ENCODE results near the gene S100P.

Gene S100P

DNA sequence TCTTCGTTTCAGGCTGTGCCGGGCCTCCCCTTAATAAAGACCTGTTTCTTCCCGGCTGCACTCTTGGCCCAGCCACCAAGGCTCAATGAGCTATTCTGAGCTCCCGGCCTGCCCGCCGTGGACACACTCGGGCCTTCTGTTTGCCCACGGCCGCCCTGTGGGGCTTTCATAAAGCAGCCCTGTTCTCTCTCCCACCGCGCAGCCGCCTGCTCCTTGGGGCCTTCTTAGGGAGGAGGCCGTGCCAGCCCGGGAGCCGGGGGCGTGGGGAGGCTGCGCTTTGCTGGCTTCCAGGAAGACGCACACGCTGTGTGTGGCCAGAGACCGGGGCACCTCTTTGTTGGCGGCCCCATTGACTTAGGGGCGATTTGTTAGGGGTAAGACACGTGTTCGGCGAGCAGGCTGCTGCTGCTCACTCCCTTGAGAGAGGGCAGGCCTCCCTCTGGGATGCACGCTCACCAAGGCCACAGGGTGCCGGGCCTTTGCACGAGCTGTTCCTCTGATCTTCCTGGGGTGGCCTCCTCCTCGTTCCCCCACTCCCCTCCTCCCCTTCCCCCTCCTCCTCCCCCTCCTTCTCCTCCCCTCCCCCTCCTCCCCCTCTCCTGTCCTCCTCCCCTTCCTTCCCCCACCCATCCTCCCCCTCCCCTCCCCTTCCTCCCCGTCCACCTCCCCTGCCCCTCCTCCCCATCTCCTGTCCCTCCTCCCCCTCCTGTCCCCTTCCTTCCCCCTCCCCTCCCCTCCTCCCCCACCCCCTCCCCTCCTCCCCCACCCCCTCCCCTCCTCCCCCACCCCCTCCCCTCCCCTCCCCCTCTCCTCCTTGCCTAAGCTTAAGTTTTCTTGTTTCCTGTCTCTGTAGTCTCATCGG is 33.6 kb downstream of the S100P start:
- no peak for DNase-seq

DNA sequence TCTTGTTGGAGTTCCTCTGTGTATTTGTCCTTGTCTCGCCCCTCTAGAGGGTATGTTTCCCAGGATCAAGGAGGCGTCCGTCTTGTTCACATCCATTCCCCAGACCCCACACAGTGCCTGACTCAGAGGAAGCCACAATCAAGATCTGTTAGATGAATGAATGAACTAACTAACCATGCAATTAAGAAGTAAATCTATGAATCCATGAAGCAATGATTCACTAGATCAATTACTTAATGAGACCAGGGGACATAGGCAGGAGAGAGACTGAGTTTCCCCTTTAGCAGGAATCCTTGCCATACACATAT is 34.2 kb downstream of the S100P start:
- no peak for DNase-seq

DNA sequence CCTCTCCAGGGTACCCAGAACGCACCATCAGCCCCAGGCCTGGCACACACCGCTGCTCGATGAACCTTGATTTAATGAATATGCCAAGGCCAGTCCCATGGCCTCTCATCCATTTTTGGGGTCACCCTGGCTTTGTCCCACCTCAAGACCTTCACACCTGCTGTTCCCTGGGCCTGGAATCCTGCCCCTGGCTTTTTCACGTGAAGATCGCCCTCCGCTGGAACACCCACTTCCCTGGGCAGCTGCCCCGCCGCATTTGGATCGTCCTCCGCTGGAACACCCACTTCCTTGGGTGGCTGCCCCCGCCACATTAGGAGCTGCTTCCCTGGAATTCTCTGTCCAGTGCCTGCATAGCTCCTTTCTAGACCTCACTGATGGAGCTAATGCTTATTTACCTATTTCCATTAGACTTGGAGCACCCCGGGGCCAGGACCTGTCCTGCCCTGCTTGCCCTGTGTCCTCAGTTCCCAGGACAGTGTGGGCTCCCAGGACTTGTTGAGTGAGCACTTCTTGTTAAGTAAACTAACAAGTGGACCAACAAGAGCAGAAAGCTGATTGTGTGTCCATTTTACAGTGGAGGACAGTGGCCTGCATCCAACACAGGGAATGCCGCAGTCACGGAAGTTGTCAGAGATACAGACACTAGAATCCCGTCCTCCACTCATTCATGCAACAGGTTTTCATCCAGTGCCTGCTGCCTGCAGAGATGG is 34.8 kb downstream of the S100P start:
- no peak for DNase-seq

DNA sequence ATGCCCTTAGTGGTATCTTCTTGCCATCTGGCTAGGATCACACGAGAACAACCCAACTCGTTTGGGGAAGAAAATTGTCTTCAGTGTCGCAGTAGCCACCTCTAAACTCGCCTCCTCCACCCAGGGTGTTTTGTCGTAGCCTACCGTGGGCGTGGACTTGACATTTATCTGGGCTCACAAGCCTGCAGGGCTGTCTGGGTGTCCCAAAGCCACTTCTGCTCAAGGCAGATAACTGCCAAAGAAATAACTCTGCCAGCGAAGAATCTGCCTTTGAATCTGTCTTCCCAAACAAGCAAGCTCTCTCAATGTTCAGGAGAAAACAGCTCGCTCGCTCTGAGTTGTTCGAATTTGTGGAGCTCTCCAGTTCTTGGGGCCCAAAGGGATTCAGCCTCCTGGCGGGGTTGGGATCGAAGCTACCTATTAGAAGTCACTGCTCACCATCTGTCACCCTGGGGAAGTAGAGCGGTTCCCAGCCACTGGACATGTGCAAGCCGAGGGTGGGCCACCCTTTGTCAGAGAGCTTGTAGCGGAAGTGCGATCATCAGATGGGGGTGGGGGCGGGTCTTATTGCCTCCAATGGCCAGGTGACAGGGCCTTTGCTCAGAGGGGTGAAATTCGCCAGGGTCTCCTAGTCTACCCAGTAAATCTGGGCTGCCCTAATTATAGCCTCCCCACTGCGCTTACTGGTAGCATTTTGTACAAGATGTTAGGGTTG is 37.1 kb downstream of the S100P start:
- no peak for DNase-seq

DNA sequence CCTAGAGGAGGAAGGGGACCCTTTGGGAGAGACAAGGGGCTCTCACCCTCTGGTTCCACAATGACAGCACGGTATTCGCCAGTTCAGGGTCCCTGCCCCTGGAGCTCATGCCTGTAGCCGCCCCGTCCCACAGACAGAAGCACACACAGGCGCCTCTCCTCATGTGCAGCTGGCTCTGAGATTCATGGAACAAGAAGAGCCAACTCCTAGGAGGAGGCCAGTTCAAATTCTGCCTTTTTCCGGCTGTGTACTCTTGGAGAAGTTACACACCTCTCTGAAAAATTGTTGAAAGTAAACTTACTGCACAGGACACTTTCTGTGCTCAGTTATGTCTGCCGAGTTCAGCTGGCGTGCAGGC is 37.6 kb downstream of the S100P start:
- DNase-seq: no peak

DNA sequence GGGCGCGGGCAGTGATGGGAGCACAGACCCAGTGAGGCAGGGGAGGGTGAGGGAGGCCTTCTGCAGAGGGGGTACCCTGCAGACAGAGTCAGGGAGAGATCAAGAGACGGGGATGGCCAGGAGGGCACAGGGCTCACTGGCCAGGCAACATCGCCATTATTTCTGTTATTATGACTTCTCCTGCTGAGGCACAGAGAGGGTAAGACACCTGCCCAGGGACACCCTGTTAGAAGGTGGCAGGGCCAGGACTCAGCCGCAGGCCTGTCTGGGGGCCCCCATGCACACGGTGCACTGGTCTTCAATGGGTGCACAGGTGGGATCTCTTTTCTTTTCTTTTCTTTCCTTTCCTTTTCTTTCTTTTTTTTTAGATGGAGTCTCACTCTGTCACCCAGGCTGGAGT is 38.1 kb downstream of the S100P start:
- DNase-seq: no peak

DNA sequence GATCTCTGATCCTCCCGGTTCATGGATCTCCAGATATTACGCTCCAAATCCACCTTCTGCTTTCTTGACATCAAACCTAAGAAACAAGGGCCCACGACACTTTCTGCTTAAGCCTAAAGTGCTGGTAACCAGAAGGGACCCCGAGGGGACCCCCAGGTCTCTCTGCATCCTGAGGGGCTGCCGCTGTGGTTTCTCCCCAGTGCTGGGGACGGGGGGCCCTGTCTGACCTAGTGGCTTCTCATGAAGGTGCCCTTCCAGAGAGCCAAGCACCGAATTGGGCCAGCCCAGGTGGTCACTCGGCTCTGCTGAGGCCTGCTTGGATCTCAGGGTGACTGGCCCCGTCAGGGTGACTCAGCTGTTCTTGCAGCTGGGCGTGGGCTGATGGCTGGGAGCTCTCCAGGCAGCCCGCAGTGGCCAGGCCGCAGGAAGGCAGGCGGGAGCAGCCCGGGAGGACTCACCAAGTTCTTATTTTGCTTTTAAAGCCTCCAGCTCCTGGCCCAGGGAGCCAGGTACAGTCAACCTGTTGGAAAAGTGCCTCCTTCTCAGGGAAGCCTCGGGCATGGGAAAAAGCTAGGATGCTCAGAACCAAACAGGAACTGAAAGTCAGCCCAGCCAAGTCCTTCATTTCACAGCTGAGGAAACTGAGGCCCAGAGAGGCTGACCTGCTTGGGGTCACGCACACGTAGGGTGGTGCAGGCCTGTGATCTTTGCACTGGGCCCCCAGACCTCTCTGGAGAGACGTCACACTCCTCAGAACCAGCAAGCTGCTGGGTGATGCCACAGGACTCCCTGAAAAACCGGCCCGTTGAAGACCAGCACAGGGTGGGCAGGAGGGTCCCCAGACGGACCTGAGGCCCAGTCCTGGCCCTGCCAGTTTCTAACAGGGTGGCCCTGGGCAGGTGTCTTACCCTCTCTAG is 39.0 kb downstream of the S100P start:
- DNase-seq: no peak

DNA sequence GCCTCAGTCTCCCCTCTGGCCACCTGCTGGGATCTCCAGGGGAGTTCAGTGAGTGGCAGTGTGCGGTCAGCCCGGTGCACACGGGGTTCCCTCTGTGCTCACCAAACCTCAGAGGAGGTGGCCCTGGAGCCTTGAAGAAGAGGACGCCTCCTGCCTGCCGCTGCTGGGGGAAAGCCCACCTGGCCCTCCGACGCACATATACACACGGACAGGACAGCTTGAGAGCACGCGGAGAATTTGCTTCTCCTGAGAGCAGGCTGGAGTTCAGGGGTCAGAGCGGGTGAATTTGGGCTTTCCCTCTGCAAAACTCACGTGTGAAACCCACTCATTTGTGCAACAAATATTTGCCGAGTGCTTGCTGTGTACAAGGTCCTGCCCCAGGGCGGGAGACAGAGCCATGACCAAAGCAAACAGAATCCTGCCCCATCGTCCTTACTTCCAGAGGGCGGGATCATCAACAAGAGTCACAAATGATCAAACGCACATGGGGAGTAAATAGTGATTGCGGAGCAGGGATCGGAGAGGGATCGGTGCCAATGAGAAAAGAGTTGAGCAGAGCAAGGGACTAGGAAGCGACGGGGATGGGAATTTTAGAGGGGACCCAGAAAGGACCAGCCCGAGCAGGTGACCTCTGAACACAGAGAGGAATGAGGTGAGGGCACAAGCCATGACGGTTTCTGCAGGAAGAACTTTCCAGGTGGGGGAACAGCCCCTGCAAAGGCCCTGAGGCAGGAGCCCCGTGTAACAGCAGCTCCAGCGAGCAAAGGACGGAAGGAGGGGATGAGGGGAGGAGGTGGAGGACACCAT is 39.9 kb downstream of the S100P start:
- no peak for DNase-seq

DNA sequence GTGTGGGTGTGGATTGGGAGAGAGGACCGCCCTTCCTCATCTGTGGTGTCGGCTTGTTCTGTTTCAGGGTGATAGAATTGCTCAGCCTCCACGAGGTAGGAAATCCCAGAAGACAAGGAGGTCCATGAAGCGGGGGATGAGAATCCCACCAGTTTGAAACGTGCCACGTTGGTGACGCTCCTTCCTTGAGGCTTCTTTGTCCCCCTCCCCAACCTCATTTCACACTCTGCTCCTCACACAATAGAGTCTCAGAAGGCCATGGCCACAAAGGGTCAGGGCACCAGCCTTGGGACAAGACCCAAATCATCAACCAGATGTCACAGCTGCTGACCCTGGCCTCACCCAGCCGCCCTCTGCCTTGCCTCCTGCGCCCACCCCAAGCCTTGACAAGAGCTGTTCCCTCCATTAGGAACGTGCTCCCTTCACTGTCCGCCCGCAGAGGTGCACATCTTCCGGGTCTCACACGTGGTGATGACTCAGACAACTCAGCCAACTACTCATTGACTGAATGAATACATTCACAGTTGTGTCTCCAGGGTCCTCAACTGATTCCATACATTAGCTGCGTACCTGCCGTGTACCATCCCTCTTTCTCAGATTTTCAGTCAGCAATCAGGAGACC is 40.6 kb downstream of the S100P start:
- DNase-seq: no peak

DNA sequence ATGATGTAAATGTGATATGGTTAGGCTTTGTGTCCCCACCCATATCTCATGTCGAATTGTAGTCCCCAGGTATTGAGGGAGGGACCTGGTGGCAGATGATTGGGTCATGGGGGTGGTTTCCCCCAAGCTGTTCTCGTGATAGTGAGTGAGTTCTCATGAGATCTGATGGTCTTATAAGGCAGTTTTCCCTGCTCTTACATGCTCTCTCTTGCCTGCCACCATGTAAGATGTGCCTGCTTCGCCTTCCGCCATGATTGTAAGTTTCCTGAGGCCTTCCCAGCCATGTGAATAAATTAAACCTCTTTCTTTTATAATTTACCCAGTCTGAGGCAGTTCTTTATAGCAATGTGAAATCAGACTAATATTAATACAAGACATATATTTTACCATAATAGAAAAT is 46.2 kb downstream of the S100P start:
- no peak for DNase-seq

DNA sequence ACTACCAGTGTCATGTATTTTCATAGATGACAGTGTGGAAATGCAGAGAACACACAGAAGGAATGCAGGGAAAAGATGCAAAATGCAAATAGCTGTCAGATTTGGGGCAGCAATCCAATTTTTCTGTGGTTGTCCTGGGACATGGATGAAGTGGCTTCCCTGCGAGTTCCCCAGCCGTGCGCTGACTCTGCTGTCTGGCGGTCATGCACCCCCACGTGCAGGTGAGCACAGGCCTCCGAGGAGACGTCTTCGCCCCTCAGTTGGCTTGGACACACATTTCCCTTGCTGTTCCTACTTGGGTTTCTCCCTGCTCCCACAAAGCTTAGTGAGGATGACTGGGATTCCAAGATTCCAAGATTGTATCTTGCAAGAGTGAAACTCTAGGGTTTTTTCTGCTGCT is 46.7 kb downstream of the S100P start:
- no peak for DNase-seq

DNA sequence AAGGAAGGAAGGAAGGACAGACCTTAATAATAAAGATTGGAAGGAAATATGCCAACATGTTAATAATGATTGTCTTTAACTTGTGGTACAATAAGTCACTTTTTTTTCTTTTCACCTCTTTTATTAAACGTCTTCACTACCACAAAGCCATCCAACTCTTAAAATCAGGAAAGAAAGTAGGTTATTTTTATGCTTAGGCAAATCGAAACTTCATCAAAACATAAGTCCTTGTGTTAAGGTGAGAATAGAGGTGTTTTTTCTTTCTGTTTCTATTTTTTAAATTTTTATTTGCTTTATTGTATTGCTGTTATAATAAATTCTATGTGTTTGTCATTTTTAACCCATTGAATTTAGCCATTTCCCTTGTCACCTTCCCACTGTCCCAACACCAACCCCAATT is 48.8 kb downstream of the S100P start:
- no peak for DNase-seq

DNA sequence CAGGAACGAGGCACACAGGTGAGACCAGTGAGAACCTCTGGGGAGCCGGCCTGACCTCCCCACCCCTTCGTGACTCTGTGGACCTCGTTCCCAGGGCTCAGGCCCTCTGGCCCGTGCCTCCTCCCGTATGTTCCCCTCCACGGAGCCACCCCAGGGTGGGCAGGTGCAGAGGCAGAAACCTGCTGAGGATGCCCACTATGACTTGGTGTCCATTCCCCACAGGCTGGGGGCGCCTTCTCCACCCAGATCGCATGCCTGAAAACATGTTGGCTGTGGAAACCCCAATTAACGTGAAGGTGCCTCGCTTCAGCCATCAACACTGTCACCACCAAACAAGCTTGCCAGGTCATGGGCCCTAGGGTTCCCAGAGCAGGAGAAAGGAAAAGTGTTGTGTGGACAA is 49.3 kb downstream of the S100P start:
- DNase-seq: no peak

Measured in DMS153 (cell line).